Anterior cingulate cortex (tissue), 58 donors: ENCODE measurements around the gene APCS.

Source experiments
- DNase-seq, 58 donors: peaks; one replicate each; lab custom pipeline; 2025; lab: John Stamatoyannopoulos, UW

Gene APCS, protein sequence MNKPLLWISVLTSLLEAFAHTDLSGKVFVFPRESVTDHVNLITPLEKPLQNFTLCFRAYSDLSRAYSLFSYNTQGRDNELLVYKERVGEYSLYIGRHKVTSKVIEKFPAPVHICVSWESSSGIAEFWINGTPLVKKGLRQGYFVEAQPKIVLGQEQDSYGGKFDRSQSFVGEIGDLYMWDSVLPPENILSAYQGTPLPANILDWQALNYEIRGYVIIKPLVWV

DNA sequence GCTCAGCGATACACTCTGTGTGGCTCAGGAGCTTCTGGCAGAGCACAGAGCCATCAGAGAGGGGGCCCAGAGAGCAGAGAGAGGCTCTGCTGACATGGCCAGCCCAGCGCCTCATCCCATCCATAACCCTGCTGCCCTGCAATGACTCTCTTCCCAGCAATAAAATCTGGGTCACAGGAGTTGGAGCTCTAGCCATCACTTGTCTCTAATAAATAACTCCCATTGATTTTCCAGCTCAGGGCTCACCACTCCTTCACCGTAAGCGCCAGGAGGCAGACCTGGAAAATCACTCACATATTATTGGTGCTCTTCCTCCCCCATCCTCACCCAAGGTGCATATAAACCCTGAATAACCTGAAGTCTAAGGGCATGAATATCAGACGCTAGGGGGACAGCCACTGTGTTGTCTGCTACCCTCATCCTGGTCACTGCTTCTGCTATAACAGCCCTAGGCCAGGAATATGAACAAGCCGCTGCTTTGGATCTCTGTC, at the start of gene APCS:
TSS of gene APCS (plus strand) at position 366 of the 491 bp plus-strand sequence. CDS start at position 462, 96 bp downstream.
- no peak for DNase-seq

DNA sequence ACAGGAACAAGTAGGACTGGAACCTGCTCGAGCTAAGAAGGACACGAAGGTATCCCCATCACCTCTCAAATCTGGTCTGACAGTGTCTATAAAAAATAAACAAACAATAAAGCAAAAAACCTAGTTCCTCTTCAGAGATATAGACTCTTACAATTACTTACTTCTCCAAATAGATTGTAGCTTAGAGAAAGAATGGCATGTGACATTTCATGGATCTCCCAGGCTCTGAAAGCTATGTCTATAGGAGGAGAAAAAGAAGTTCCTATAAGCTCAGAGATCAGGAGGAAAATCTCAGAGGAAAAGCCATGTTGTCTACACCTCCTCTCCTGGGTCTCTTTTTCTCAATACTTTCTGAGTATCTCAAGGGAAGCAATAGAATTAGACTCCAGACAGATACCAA, 39.5 kb upstream of the APCS start:
- DNase-seq: no peak

DNA sequence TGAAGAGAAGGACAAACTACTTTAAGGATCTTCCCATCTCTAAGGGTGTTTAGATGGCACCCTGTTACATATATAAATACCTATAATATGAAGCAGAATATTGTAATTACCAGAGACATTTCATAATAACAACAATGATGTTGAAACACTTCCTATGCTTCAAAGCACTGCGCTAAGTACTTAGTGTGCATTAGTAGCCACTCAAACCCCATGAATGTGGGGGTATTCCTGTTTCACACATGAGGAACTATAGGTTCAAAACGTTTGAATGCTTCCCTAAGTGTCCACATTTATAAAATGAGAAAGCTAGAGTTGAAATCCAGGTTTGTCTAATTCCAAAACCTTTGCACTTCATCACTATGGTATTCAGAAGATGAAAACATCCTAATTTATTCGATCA, 33.4 kb upstream of the APCS start:
- no peak for DNase-seq

DNA sequence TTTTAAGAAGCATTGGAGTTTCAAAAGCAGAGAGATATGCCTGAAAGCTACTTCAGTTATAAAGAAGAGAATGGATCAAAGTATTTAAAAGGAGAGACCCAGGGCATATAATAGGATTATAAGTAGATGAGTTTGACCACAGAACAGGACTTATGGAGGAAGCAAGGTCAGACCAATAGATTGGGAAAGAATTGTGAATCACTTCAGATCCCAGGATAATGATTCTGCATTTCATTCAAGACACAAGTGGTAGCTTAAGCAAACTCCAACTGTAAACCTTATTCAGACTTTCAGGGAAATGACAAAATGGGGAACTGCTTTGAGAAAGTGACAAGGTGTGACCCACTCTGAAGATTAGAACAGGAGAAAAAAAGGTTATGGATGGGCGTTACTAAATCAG, 32.9 kb upstream of the APCS start:
- no peak for DNase-seq

DNA sequence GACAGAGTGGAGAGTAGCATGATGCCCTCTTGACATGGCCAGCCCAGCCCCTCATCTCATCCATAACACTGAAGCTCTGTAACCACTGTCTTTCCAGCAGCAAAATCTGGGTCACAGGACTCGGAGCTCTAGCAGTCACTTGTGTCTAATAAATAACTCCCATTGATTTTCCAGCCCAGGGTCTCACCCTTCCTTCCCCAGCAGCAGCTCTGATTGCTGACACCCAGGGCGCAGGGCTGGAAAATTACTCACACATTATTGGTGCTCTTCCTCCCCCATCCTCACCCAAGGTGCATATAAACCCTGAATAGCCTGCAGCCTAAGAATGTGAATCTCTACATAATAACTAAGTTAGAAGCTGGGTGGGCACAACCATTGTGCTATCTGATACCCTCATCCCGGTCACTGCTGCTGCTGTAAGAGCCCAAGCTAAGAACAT, 30.7 kb upstream of the APCS start:
- DNase-seq: no peak

DNA sequence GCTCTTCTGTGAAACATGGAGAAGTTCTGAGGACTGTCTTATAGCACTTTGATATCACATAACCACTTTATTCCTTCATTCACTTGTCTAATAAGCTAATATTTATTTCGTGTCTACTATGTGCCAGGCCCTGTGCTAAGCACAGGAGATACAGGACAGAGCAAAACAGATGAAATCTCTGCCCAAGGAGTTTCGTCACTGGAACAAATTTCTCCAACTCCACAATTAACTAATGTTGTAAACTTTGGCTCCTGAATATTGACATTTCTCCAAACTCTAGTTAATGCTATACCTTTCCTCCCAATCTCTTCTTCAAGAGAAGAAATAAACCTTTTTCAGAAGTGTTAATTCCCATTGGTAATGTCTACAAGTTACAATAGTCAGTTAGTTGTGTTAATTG, 27.0 kb upstream of the APCS start:
- no peak for DNase-seq

DNA sequence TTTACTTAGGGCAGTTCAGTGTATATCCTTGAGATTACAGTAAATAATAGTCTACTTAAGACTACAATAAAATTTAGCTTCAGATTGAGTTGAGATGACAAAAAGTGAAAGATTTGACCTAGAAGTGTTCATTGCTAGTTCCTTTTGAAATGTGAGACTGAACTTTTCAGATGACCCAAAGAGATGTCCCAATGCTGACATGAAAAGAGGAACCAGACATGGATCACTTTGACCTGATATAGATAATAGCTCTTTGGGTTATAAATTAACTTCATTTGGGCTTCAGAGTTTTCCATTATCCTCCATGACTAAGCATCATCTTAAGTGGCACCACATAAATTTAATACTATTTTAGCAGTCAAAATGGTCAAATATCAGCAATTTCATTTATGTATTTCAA, 26.1 kb upstream of the APCS start:
- no peak for DNase-seq

DNA sequence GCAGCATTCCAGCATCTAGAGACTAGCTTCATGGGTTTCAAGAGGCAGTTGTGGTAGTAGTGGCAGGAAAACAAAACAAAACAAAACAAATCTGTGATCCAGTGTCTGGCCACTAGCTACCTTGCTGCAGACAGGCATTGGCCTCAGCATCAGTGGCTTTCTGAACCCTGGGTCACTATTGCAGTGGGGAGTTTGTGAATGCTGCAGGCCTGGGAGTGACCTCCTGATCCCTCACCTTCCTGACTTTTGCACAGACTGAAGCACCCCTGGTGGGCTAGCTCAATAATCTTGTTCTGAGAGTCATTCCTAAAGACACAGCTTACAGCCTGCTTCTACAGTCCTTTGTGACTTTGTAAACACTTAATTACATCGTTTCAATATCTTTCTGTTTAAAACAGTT, 24.9 kb upstream of the APCS start:
- no peak for DNase-seq

DNA sequence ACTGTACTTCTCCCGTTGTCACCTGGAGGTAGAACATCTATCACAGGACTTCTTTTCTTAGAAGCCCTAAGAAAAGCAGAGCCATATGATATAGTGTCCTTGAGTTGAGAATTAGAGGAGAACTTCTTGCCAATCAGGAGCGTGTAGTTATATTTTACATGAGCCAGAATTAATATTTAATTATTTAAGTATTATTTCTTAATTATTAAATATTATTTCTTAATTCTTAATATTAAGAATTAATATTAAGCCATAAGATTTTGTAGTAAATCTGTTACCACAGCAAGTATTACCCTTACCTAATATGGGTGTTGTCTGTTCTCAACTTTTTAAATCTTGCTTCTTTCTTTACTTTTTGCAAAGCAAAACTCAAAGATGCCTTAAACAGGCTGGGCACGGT, 10.2 kb upstream of the APCS start:
- DNase-seq: no peak

DNA sequence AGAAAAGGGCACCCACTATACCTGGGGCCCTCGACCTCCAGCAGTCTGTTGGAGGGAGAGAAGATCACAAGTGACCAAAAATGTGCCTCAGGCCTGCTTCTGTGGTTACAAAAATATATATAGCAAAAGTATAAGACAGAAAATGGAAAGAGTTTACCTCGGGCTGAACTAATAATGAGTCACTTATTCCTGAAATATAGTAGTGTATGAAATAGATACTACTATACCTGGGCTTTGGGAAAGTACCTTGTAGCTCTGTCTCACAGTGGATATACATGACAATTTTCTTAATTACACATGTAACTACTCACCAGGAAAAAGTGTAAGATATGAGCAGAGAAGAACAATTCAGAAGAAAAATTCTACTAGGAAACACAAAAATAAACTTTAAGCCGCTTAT, 7.3 kb upstream of the APCS start:
- DNase-seq: no peak

DNA sequence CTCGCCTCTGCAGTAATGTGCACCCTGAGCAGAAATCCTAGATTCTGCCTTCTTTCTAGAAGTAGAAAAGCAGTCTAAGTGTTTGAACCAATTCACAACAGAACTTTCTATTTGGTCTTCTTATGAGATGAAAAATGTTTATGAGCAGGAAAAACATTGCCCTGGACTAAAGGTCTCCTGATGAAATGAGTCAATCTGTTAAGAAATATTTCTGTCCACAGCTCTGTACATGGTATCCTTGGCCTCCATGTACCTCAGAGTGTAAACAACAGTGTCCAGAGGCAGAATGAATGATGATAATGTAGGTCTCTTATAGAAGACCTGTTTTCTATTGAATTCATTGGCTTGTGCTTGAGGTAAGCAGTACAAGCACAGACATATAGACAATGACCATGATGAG, 6.2 kb upstream of the APCS start:
- DNase-seq: no peak

DNA sequence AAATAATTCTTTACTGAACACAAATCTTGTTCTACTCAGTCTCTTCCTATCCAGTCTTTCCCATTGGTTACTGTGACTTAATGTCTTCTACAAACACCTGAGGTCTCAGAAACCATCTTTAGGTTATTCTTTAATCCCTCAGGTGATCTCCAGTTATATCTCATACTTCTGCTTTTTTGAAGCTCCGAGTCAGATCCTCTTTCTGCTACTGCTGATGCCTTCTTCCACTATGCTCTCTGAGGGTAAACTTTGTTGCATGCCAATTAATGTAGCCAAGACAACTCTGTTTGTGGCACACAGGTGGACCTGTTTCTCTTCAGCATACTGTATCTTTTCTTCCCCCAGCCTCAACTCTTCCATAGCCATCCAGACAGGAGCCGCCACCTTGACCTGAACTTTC, 3.1 kb upstream of the APCS start:
- DNase-seq: no peak

DNA sequence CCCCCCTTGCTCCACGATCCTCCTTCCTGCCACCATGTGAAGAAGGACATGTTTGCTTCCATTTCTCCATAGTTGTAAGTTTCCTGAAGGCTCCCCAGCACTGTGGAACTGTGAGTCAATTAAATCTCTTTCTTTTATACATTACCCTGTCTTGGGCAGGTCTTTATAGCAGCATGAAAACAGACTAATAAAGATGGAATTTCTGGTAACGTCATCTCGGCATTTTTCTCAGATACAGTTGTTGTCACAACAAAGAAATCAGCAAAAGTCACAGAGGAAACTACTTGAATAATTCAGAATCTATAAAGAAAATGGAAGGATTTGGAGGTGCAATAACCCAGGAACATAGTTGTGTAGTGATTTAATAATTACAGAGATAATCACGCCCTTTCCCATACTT, 4.4 kb downstream of the APCS start:
- DNase-seq: no peak

DNA sequence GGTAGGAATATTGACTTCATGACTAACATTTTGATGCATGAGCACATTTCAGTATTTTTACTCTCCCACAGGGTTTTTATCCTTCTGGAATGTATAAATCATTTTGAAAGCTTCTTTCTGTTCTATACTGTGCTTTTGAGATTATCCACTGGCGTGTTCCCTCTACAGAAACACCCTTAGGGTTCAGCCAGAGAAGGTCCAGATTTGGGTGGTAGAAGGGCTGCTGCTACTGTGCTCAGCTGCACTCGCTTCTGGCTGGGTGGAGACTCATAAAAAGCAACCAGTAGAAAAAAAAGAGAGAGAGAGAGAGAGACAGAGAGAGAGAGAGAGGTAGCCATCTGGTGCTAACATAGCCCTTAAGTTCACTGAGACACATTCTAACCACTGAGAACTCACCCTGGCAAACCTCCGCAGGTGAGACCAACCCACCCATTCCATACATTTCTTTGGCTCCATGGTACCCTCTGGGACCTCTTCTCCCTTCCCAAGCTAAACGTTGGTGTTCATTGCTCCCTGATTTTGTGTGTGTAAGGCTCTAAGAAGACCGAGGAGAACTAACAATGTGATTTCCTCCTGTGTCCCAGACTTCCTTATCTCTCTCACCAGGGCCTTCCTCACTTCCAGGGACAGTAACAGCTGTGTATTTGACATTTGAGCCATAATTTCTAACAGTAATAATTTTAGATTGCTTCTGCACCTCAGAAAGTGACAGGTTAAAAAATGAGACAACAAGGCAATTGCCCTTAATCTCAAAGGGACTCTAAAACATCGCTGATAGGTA, 7.2 kb downstream of the APCS start:
- DNase-seq: no peak

DNA sequence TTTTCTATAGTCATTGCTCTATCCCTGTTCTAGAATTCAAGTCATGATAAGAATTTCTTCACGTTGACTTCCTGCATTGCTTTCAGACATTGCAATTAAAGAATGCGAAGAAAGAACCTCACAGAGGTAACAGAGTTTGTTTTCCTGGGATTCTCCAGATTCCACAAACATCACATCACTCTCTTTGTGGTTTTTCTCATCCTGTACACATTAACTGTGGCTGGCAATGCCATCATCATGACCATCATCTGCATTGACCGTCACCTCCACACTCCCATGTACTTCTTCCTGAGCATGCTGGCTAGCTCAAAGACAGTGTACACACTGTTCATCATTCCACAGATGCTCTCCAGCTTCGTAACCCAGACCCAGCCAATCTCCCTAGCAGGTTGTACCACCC, 10.6 kb downstream of the APCS start:
- DNase-seq: no peak

DNA sequence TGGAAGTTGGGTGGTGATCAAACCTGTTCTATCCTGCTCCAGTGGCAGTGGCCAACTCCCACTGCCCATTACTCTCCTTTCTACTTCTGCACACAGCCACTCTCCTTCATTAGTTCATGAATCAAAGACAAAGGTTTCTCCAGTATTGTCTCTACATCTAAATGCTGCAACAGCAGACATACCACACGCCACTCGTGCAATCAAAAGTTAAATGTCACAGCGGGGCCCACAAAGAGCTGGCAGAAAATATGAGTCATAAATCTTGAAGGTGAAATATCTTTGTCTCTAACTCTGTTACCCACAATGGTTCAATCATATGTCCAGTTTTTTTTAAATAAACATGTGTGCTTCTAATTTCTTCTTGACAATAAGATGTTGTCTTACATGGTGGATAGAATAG, 13.3 kb downstream of the APCS start:
- DNase-seq: no peak

DNA sequence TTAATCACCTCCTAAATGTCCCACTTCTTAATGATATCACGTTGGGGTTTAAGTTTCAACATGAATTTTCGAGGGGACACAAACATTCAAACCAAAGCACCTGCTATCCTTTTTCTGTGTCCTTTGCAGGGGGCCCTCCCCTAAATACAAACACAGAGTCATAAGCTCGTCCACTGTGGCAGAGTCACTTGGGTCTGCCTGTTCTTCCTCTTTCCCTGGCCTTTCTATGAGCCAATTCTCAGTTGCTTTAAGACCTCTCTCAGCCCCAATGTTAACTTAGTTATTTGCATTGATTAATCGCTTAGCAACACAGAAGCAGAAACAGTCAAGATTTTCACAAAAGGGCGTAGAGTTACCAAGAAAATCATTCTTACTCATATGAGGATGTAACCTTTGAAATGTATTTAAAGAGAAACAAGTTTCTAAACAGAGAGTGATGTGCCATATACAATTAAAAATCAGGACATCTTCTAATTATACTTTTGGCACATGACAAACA, 14.9 kb downstream of the APCS start:
- no peak for DNase-seq

DNA sequence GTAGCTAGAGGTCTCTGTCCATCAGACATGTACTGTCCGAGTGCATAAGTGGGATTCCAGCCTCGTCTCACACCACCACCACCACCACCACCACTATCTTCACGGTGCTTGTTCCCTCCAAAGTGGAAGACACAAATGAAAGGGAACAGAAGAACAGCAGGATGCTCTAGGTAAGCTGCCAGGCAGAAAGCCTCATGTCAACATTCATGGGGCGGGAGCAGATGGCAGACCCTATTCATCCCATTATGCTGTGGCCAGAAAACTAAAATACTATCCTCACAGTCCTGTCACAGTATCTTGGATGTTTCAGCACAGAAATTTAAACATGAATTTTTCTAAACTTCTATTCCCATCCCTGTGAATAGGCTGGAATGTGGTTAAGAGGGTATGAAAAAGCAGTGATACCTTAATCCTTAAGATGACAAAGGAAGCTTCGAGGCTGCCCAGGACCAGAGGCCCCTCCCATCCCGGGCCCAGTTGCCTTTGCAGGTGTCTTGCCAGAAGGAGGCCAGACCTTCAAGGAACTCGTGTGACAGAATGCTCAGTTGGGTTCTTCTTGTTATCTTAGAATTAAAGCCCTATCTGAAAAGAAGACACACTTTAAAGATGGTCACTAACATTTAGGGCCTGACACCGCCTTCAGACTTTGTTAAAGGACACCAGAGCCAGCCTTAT, 24.7 kb downstream of the APCS start:
- DNase-seq: no peak

DNA sequence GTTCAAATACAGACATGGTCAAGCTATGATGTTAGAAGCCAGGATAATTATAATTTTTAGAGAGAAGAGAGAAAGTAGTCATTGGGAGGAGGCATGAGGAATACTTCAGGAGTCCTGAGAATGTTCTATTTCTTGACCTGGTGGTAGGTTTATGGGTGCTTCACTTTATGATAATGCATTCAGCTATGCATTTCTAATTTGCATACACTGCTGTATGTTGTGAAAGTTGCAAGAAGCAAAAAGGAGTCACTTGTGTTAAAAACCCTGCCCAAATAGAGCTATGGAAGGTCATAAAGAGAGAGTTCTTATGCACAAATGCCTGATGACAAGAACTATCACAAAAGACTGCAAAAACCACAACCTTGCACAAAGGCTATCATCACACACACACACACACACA, 45.3 kb downstream of the APCS start:
- DNase-seq: no peak
